Measurements from ENCODE around the gene NDUFAF4.
A peak's percentile ranks its signal among the peaks of the same experiment; 100 is the strongest.

NDUFAF4 gene

DNA sequence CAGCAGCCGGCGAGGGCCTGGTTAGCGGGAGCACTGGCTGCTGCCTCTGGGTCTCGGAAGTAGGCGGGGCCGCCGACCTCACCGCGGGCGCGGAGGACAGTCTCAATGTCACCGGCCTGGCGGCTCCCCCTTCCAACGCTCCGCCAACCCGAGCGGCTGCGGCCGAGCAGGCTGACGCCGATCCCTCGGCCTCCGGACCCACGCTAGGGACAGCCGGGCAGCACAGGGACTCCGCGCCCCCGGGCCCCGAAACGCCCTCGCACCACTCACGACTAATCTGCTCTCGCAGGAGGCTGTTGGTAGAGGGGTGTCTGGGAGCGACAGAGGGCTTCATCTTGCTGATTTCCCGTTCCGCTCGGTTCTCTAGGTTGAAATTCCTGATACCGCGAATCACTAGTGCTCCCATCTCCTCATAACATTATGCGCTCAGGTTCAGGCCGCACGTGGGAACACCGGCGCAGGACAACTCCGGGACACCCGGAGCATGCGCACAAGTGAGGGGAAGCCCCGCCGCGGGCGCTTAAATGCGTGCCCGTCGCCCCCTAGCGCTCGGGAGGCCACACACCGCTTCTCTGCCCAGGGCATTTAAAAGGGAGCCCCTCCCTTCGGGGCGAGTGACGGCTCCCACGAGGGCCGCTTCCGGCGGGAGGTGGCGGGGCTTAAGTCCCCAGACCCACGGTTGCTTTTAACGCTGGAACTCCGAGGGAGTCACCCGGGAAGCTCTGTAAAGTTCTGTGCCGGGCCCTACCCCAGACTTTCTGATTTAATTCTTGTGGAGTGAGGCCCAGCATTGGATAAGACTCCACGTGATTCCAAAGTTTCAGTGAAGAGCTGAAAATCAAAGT, at the start of gene NDUFAF4:
TSS of gene NDUFAF4 (minus strand) at position 496 of the 845 bp plus-strand sequence. CDS start at position 406, 90 bp downstream.
- DNase-seq (ENCODE audit: low spot score), result peak; percentile 97

GRCh38 chr6:96947055-96947454, 49.4 kb upstream of the NDUFAF4 start:
- DNase-seq (ENCODE audit: low spot score), result peak; percentile 77

GRCh38 chr6:96943555-96944215, 46.0 kb upstream of the NDUFAF4 start:
- no peak for DNase-seq (ENCODE audit: low spot score)

GRCh38 chr6:96942676-96943075, 45.0 kb upstream of the NDUFAF4 start:
- no peak for DNase-seq (ENCODE audit: low spot score)

DNA sequence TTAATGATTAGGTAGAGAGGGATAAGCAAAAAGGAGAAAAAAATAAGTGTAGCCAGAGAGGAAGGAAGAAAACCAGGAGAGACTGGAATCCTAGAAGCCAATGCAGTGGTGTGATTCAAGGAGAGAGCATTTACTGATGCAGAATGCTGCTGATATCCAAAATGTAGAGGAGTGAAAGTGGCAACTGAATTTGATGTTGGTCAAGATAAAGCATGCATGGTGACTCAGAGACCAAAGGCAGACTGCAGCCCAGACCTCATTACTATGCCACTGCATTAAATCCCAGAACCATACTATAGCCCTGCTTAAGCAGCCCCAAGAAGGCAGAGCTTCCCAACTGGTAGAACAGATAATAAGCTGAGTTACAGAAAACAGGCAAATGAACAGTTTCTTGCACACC, 42.6 kb upstream of the NDUFAF4 start:
- DNase-seq (ENCODE audit: low spot score), result no peak

GRCh38 chr6:96939007-96939805, 41.5 kb upstream of the NDUFAF4 start:
- no peak for DNase-seq (ENCODE audit: low spot score)

DNA sequence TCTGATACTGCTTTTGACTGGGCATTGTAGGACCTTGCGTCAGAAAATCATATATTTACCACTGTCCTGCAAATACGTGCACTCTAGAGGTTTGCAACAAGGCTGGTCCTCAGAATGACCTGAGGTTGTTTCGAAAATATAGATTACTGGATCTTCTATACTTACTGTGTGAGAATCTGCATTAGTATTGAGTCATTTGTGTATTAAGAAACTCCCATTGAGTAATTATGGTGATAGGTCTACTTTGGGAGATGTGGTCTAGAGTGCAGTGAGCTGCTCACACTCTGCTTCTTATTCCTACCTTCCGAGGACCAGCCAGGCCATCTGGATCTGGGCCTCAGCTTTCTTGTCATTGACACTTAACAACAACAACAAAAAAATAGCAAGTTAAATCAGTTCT, 36.4 kb upstream of the NDUFAF4 start:
- DNase-seq (ENCODE audit: low spot score), result no peak

GRCh38 chr6:96931198-96931597, 33.5 kb upstream of the NDUFAF4 start:
- no peak for DNase-seq (ENCODE audit: low spot score)

GRCh38 chr6:96929741-96930140, 32.0 kb upstream of the NDUFAF4 start:
- DNase-seq (ENCODE audit: low spot score), result no peak

GRCh38 chr6:96927660-96928059, 30.0 kb upstream of the NDUFAF4 start:
- DNase-seq (ENCODE audit: low spot score), result no peak

DNA sequence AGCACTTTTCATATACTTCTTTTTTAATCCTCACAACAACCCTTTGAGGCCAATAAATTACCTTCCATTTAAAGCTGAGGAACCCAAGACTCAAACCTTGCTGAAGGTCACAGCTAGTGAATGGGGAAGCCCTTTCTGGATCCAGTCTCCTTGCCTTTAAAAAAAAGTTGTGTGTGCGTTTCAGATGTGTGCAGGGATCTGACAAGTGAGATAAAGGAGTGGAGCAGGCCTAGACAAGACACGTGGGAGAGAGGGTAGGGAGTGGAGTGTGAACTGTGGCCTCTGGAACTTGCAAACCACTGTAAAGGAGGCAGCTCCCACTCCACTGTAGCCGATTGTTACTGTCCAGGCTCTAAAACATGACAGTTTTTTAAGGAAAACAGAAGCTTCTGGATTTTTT, 28.7 kb upstream of the NDUFAF4 start:
- no peak for DNase-seq (ENCODE audit: low spot score)

DNA sequence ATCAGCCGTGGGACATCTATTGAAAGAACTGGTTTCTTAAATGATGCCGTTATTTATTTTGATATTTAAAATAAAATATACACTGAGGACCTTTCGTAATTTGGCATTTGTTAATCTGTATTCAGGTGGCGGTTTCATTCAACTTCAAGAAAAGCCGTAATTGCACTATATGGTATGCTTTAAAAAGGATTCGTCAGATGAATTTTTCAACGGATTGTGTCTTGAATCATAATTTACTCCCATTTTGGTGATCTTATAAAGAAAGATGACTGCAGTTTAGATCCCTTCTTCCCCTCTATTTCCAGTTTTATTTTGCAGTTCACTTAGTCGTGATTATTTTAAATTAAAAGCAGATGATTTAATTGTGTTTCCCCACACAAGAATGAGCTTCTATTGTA, 27.6 kb upstream of the NDUFAF4 start:
- no peak for DNase-seq (ENCODE audit: low spot score)

GRCh38 chr6:96923871-96924493, 26.3 kb upstream of the NDUFAF4 start:
- no peak for DNase-seq (ENCODE audit: low spot score)

- DNase-seq (ENCODE audit: low spot score), result no peak
These were observed 25.7 kb upstream of the NDUFAF4 start for GRCh38 chr6:96923400-96923799.

- no peak for DNase-seq (ENCODE audit: low spot score)
These were observed 19.4 kb upstream of the NDUFAF4 start for GRCh38 chr6:96917098-96917497.

DNA sequence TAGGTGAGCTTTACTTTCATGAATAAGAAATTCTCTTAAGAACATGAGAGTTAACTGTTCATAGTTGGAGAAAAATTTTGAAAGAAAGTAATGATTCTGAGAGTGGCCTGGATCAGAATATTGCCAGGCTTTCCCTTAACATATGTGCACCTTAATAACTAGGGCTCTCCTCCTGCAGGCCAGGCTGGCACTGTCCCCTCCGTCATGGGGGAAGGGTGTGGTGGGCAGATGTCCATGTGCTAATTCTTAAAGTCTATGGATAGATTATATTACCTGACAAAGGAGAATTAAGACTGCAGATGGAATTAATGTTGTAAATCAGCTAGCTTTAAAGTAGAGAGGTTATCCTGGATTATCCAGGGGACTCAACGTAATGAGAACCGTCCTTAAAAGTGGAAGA, 15.9 kb upstream of the NDUFAF4 start:
- no peak for DNase-seq (ENCODE audit: low spot score)

GRCh38 chr6:96911751-96912150, 14.1 kb upstream of the NDUFAF4 start:
- no peak for DNase-seq (ENCODE audit: low spot score)

- DNase-seq (ENCODE audit: low spot score), result no peak
These were observed 13.5 kb upstream of the NDUFAF4 start for GRCh38 chr6:96911171-96911570.

DNA sequence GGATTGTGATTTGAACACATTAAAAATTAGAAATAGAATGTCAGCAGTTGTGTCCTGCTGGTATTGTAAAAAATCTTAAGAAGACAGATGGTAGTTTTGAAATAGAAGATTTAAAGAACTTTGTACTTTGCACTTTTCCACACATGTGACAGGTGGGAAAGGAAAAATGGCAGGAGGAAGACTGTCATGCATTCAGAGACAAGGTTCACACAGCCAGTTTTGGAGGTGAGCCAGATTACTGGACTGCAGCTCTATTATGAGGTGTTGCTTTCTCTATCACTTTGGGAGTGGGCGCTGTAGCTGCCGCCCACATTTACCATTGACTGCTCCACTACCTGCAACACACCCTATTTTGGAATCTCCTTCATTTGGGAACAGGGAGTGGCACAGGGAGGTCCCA, 12.1 kb upstream of the NDUFAF4 start:
- DNase-seq (ENCODE audit: low spot score), result no peak

DNA sequence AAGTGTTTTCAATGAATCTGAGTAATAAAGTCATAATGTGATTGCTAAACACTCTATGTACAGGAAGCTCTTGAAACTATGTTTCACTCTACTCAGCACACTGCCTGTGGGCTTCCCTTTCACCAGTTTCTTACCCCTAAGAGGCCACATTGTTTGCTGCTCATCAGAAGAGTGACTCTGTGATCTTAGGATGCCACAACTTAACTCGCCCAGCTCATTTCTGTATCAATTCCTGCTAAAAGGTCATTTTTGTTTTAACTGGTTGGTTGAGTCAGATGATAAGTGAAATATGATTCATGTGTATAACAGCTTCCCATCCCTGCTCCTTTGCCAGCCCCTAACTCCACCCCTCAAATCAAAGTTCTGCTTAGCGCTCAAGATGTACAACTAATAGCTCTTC, 9.8 kb upstream of the NDUFAF4 start:
- DNase-seq (ENCODE audit: low spot score), result no peak

GRCh38 chr6:96900873-96901272, 3.2 kb upstream of the NDUFAF4 start:
- no peak for DNase-seq (ENCODE audit: low spot score)

DNA sequence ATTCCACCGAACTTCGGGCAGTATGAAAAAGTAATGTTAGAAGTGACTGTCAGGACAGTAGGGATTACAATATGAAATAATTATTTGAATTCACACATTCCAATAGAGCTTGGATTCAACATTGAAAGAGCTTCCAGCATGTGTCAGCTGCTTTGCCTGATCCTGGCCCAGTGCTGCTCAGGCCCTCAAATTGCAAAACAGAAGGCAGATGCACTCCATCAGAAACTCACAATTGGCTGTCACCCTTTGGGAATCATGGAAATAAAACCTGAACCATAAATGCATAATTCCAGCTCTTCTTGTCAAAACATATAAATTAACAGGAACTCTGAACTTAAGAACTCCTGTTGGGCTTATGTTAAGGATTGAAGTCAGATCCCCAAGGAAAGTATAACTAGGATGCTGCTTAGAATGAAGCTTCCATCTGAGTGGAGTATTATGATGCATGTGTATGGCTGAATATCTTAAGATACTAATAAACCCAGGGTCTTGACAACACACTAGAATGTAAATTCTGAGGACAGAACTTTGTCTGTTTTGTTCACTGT, 1.8 kb upstream of the NDUFAF4 start:
- no peak for DNase-seq (ENCODE audit: low spot score)

Measured in NAMALWA (cell line).